ENCODE measurements around the gene EIF6.

EIF6 gene

GRCh38 chr20:35235881-35236280 is 48.7 kb downstream of the EIF6 start:
- Mint-ChIP-seq H3K36me3 (peaks cover 31 to 40% of the 10 kb centered on the region in 2 donors), H3K4me3 (no peak overlapping the region), H3K27ac (no peak overlapping the region), H3K9me3 (peaks cover 0 to 3% of the 10 kb centered on the region in 2 donors), H3K4me1 (no peaks in the 10 kb centered on the region), H3K27me3 (peaks cover 2 to 8% of the 10 kb centered on the region in 2 donors)
- DNase-seq (no peak), ATAC-seq (replicated peaks) (no peak)

GRCh38 chr20:35232575-35232974 is 52.0 kb downstream of the EIF6 start:
- Mint-ChIP-seq H3K9me3 (peaks cover 0 to 3% of the 10 kb centered on the region in 2 donors), H3K36me3 (peaks cover 38 to 47% of the 10 kb centered on the region in 2 donors), H3K27ac (no peak overlapping the region), H3K4me3 (no peak overlapping the region), H3K27me3 (peaks cover 11 to 31% of the 10 kb centered on the region in 2 donors), H3K4me1 (no peaks in the 10 kb centered on the region)
- DNase-seq = no peak
- no peak for ATAC-seq (replicated peaks)
